ENCODE data around the gene ALKBH8. TPM values are rescaled to one million over a fixed set of nuclear protein-coding genes. Genes with fewer than 3 reads are reported as not detected.

ALKBH8 gene
- total and polyA plus RNA-seq, 2 of the 13 experiments (the other 11 are each of a cell fraction or from before 2014, with no cell fraction given): 2.4 to 9.1 TPM

DNA sequence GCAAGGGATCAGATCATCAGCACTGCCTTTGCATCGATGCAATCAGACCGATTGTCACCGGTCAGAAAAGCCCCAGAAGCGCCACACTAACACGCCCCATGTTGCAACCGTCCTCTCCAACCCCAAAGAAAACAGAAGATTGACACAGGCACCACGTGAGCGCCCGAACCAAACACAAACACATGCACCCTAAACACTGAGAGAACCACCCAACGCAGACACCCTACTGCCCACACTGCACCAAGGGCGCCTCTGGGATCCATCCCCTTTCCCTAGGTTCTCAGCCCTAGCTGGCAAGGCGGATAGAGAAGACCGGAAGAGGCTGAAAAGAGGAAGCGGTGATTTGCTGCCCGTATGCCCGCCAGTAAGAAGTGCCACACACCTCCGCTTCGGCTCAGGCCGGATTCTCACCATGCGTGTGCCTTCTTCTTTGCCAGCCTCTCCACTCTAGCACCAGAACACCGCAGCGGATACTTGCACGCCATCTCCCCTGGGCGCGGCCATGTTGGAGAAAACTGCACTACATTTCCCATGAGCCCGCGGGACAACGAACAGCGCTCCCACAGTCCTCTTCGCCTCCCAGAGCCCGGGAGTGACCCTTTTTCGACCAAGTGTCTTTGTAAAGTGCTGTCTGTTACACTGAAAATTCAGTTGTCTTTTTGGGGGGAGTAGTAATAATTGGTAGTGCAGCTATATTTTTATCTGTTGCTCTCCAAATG is at the start of gene ALKBH8 (continued):
- TF ChIP-seq, protein P1, sequence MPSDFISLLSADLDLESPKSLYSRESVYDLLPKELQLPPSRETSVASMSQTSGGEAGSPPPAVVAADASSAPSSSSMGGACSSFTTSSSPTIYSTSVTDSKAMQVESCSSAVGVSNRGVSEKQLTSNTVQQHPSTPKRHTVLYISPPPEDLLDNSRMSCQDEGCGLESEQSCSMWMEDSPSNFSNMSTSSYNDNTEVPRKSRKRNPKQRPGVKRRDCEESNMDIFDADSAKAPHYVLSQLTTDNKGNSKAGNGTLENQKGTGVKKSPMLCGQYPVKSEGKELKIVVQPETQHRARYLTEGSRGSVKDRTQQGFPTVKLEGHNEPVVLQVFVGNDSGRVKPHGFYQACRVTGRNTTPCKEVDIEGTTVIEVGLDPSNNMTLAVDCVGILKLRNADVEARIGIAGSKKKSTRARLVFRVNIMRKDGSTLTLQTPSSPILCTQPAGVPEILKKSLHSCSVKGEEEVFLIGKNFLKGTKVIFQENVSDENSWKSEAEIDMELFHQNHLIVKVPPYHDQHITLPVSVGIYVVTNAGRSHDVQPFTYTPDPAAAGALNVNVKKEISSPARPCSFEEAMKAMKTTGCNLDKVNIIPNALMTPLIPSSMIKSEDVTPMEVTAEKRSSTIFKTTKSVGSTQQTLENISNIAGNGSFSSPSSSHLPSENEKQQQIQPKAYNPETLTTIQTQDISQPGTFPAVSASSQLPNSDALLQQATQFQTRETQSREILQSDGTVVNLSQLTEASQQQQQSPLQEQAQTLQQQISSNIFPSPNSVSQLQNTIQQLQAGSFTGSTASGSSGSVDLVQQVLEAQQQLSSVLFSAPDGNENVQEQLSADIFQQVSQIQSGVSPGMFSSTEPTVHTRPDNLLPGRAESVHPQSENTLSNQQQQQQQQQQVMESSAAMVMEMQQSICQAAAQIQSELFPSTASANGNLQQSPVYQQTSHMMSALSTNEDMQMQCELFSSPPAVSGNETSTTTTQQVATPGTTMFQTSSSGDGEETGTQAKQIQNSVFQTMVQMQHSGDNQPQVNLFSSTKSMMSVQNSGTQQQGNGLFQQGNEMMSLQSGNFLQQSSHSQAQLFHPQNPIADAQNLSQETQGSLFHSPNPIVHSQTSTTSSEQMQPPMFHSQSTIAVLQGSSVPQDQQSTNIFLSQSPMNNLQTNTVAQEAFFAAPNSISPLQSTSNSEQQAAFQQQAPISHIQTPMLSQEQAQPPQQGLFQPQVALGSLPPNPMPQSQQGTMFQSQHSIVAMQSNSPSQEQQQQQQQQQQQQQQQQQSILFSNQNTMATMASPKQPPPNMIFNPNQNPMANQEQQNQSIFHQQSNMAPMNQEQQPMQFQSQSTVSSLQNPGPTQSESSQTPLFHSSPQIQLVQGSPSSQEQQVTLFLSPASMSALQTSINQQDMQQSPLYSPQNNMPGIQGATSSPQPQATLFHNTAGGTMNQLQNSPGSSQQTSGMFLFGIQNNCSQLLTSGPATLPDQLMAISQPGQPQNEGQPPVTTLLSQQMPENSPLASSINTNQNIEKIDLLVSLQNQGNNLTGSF (CRISPR knock-in tag; IDR thresholded peaks at IDR 0.05): no peak
- no peak for TF ChIP-seq TGIF2 (CRISPR knock-in tag; IDR thresholded peaks at IDR 0.05)
- TF ChIP-seq ZNF253 (CRISPR knock-in tag; IDR thresholded peaks at IDR 0.05; ENCODE audit: borderline replicate concordance): no peak
- peak; percentile 77; the same call in 1 of the 2 replicates for TF ChIP-seq DMAP1 (CRISPR knock-in tag; IDR thresholded peaks at IDR 0.05)
- no peak; the same call in 1 of the 2 replicates for TF ChIP-seq TSC22D2 (CRISPR knock-in tag; IDR thresholded peaks at IDR 0.05; ENCODE audit: borderline replicate concordance)
- TF ChIP-seq ZNF225 (CRISPR knock-in tag; IDR thresholded peaks at IDR 0.05): peak; percentile 81
- TF ChIP-seq ZBTB42 (CRISPR knock-in tag; IDR thresholded peaks at IDR 0.05): no peak
- peak; percentile 75 for TF ChIP-seq ZNF709 (CRISPR knock-in tag; IDR thresholded peaks at IDR 0.05)
- TF ChIP-seq, protein P2, sequence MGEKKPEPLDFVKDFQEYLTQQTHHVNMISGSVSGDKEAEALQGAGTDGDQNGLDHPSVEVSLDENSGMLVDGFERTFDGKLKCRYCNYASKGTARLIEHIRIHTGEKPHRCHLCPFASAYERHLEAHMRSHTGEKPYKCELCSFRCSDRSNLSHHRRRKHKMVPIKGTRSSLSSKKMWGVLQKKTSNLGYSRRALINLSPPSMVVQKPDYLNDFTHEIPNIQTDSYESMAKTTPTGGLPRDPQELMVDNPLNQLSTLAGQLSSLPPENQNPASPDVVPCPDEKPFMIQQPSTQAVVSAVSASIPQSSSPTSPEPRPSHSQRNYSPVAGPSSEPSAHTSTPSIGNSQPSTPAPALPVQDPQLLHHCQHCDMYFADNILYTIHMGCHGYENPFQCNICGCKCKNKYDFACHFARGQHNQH (CRISPR knock-in tag; IDR thresholded peaks at IDR 0.05): peak; percentile 57; the same call in 1 of the 2 replicates
- TF ChIP-seq MLXIP (CRISPR knock-in tag; IDR thresholded peaks at IDR 0.05; ENCODE audit: borderline replicate concordance): no peak
- TF ChIP-seq SCMH1 (CRISPR knock-in tag; IDR thresholded peaks at IDR 0.05; ENCODE audit: borderline replicate concordance): no peak
- TF ChIP-seq KAT7 (CRISPR knock-in tag; IDR thresholded peaks at IDR 0.05; ENCODE audit: borderline replicate concordance): no peak
- TF ChIP-seq PBX2 (CRISPR knock-in tag; IDR thresholded peaks at IDR 0.05): 0 out of 2 replicates have a peak, but pooled peaks have one; percentile 43
- TF ChIP-seq PTBP1 (IDR thresholded peaks at IDR 0.05; ENCODE audit: low read depth, low read length, poor library complexity, severe bottlenecking): no peak
- no peak for TF ChIP-seq IRX3 (CRISPR knock-in tag; IDR thresholded peaks at IDR 0.05; ENCODE audit: borderline replicate concordance, low read depth)
- no peak for TF ChIP-seq CENPX (CRISPR knock-in tag; IDR thresholded peaks at IDR 0.05)
- TF ChIP-seq NFKBIZ (CRISPR knock-in tag; IDR thresholded peaks at IDR 0.05): no peak
- TF ChIP-seq ZBTB43 (CRISPR knock-in tag; conservative IDR thresholded peaks at IDR 0.05): no peak
